SU-DHL-6 (cell line): ENCODE measurements around the gene SLC12A8.

Source experiments
- H2AFZ ChIP-seq: fragments of 200-600 bp; sonication (generic); 2 replicates; pipeline ENCODE4 v1.6.1; 2014; ENCODE audit warnings: low read depth, mild to moderate bottlenecking, moderate library complexity, mixed read lengths, antibody characterized with exemption, low read length; ENCODE audit not compliant: severe bottlenecking
- H3F3A ChIP-seq: fragments of 200-600 bp; shearing (Covaris generic); 2 replicates; pipeline ENCODE4 v1.6.0; 2016; ENCODE audit warnings: antibody characterized with exemption, mild to moderate bottlenecking; ENCODE audit not compliant: insufficient read depth
- H3K27ac ChIP-seq: fragments of 200-600 bp; sonication (generic); 2 replicates; pipeline ENCODE4 v1.5.1; 2016; ENCODE audit warnings: low read depth, mild to moderate bottlenecking, low read length, moderate library complexity, mixed read lengths
- H3K27me3 ChIP-seq: fragments of 200-600 bp; sonication (generic), shearing (Covaris generic); 2 replicates; pipeline ENCODE4 v1.6.0; 2014; ENCODE audit warnings: mild to moderate bottlenecking, low read length
- H3K36me3 ChIP-seq: fragments of 200-600 bp; sonication (generic); 2 replicates; pipeline ENCODE4 v1.6.1; 2014; ENCODE audit warnings: mild to moderate bottlenecking, low read length, mixed read lengths
- H3K4me2 ChIP-seq: fragments of 300-600, 200-600 bp; shearing (Covaris generic), sonication (generic); 2 replicates; pipeline ENCODE4 v1.6.0; 2014; ENCODE audit warnings: low read length, low read depth, mild to moderate bottlenecking; ENCODE audit not compliant: poor library complexity, severe bottlenecking
- H3K4me3 ChIP-seq: fragments of 200-600 bp; sonication (generic); 2 replicates; pipeline ENCODE4 v1.5.1; 2014; ENCODE audit warnings: antibody characterized with exemption, low read length, mild to moderate bottlenecking, mixed read lengths; ENCODE audit not compliant: insufficient read depth, poor library complexity, severe bottlenecking
- H3K79me2 ChIP-seq: fragments of 200-600 bp; sonication (generic); 2 replicates; pipeline ENCODE4 v1.6.1; 2014; ENCODE audit warnings: mild to moderate bottlenecking, low read length, moderate library complexity; ENCODE audit not compliant: insufficient read depth
- H3K9ac ChIP-seq: fragments of 200-600 bp; sonication (generic); 2 replicates; pipeline ENCODE4 v1.7.0; 2014; ENCODE audit warnings: mild to moderate bottlenecking, low read length
- H3K9me2 ChIP-seq: fragments of 200-600 bp; sonication (generic); replicated peaks from 2 replicates; pipeline ENCODE4 v1.6.1; 2014; ENCODE audit warnings: low read length; ENCODE audit not compliant: insufficient read depth
- H3K9me3 ChIP-seq: fragments of 200-600 bp; sonication (generic); 2 replicates; pipeline ENCODE4 v1.6.1; 2014; ENCODE audit warnings: low read length, mixed read lengths; ENCODE audit not compliant: insufficient read depth
- H4K20me1 ChIP-seq: fragments of 200-600 bp; sonication (generic); 2 replicates; pipeline ENCODE4 v1.6.1; 2014; ENCODE audit warnings: low read depth, mild to moderate bottlenecking, antibody characterized with exemption, low read length, moderate library complexity, mixed read lengths
- EZH2phosphoT487 ChIP-seq: fragments of 200-600 bp; sonication (generic), shearing (Covaris generic); conservative IDR thresholded peaks from 2 replicates; pipeline ENCODE4 v1.6.1; 2018; ENCODE audit warnings: mild to moderate bottlenecking, antibody characterized with exemption, low read length, moderate library complexity, mixed read lengths
- TF ChIP-seq, protein P1 (sequence below): fragments of 200-600 bp; sonication (generic); IDR thresholded peaks from one replicate; pipeline ENCODE4 v1.5.1; 2017; ENCODE audit warnings: antibody characterized with exemption, mild to moderate bottlenecking, low read length, moderate library complexity; ENCODE audit not compliant: insufficient read depth, poor library complexity, severe bottlenecking

SLC12A8 gene

DNA sequence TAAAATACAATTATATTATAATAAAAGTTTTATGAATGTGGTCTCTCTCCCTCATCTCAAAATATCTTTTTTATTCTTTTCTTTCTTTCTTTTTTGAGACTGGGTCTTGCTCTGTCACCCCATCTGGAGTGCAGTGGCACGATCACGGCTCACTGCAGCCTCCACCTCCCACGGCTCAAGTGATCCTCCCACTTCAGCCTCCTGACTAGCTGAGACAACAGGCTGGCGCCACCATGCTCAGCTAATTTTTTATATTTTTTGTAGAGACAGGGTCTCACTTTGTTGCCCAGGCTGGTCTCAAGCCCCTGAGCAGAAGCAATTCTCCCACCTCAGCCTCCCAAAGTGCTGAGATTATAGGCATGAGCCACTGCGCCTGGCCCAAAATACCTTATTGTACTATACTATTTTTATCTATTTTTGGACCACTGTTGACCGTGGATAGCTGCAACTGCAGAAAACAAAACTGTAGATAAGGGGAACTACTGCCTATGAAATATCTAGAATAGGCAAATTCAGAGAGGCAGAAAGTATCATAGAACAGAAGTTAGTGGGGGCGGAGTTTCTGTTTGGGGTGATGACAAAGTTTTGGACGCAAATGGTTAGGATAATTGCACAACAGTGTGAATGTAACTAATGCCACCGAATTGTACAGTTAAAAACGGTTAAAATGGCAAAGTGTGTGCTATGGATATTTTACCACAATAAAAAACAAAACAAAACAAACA lies 66.6 kb downstream of the SLC12A8 start:
- Histone ChIP-seq H4K20me1 (no peaks in the 10 kb centered on the region), H3F3A (no peaks in the 10 kb centered on the region), H3K36me3 (no peaks in the 10 kb centered on the region), H3K79me2 (no peaks in the 10 kb centered on the region), H3K4me2 (no peak overlapping the region), H3K9me2 (no peaks in the 10 kb centered on the region), H3K9ac (no peak overlapping the region), H2AFZ (no peak overlapping the region), H3K9me3 (no peaks in the 10 kb centered on the region), H3K27ac (no peak overlapping the region), H3K27me3 (no peaks in the 10 kb centered on the region), H3K4me3 (no peak overlapping the region)
- TF ChIP-seq EZH2phosphoT487 = no peak
- TF ChIP-seq, protein P1, sequence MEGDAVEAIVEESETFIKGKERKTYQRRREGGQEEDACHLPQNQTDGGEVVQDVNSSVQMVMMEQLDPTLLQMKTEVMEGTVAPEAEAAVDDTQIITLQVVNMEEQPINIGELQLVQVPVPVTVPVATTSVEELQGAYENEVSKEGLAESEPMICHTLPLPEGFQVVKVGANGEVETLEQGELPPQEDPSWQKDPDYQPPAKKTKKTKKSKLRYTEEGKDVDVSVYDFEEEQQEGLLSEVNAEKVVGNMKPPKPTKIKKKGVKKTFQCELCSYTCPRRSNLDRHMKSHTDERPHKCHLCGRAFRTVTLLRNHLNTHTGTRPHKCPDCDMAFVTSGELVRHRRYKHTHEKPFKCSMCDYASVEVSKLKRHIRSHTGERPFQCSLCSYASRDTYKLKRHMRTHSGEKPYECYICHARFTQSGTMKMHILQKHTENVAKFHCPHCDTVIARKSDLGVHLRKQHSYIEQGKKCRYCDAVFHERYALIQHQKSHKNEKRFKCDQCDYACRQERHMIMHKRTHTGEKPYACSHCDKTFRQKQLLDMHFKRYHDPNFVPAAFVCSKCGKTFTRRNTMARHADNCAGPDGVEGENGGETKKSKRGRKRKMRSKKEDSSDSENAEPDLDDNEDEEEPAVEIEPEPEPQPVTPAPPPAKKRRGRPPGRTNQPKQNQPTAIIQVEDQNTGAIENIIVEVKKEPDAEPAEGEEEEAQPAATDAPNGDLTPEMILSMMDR = no peak

DNA sequence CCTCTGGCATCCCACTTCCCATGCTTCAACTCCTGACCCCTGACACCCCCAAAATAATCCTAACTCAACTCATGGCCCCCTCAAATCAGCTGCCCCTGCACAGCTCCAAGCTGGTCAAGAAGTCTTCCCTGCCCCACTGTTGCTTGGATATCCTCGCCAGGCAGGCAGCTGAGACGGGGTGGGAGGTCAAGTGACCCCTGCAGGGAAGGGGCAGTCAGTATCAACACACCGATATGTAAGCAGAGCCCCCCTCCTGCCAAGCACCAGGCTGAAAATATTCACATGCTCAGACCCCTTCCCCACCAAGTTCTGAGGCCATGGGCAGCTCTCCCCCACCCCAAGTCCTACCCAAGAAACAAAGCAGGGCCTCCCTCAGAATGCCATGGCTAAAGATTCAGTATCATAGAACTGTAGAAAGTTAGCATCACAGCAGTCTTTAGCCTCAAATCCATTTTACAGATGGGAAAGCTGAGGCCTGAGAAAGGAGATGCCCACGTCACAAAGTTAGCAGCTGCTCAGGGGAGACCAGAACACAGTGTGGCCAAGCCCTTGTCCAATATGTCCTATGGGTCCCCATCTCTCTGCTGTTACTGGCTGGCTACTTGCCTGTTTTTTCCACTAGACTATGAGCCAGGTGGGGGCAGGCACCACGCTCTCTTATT lies 67.8 kb downstream of the SLC12A8 start:
- H2AFZ ChIP-seq = no peak overlapping the region
- H3K4me3 ChIP-seq = no peak overlapping the region
- no peaks in the 10 kb centered on the region for H3F3A ChIP-seq
- H3K27me3 ChIP-seq = no peaks in the 10 kb centered on the region
- H3K36me3 ChIP-seq = no peaks in the 10 kb centered on the region
- no peak overlapping the region for H3K9ac ChIP-seq
- TF ChIP-seq EZH2phosphoT487 = no peak
- TF ChIP-seq, protein P1 = no peak
- no peak overlapping the region for H3K4me2 ChIP-seq
- H3K9me2 ChIP-seq = no peaks in the 10 kb centered on the region
- H4K20me1 ChIP-seq = no peaks in the 10 kb centered on the region
- H3K79me2 ChIP-seq = no peaks in the 10 kb centered on the region
- no peak overlapping the region for H3K27ac ChIP-seq
- no peaks in the 10 kb centered on the region for H3K9me3 ChIP-seq

DNA sequence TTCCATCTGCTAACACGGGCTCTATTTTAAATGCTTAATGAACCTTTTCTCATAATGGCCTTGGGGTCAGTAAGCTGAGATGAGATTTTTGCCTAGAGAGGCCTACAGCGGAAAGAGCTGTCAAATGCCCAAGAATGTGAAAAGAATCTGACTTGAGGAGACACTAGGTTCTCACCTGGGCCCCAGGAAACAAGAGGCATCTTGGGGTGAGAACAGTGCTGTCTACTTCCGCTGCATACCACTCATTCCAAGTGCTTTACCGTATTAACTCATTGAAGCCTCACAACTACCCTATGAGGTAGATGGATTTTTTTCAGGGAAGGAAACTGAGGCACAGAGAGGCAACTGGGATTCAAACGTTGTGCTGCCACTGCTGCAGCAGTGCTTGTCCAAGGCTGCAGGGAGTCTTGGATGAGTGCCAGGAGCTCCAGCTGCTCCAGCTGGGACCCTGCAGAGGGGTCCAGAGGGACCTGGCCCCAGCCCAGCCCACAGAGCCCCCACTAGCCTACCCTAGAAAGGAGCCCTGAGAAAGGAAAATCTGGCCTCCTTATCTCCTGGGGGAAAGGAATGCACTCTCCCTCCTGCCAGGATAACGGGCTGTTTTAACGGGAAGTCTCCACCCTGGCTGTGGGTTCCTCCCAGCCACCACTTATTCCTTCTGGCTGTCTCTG lies 68.4 kb downstream of the SLC12A8 start:
- H2AFZ ChIP-seq = no peak overlapping the region
- H3K4me3 ChIP-seq = no peak overlapping the region
- H3K79me2 ChIP-seq = no peaks in the 10 kb centered on the region
- no peak for TF ChIP-seq EZH2phosphoT487
- TF ChIP-seq, protein P1 = no peak
- no peaks in the 10 kb centered on the region for H3F3A ChIP-seq
- H3K36me3 ChIP-seq = no peaks in the 10 kb centered on the region
- no peaks in the 10 kb centered on the region for H3K9me2 ChIP-seq
- no peak overlapping the region for H3K4me2 ChIP-seq
- no peak overlapping the region for H3K27ac ChIP-seq
- no peaks in the 10 kb centered on the region for H4K20me1 ChIP-seq
- H3K9me3 ChIP-seq = no peaks in the 10 kb centered on the region
- H3K9ac ChIP-seq = no peak overlapping the region
- H3K27me3 ChIP-seq = no peaks in the 10 kb centered on the region
